ENCODE measurements around the gene FAAH2. TPM values are rescaled to one million over a fixed set of nuclear protein-coding genes. Genes with fewer than 3 reads are reported as not detected.

The FAAH2 gene
- total and polyA plus RNA-seq, 9 of the 15 experiments (the other 6 are each of a cell fraction or from before 2014, with no cell fraction given): 0.07 to 1.1 (median 0.47) TPM

DNA sequence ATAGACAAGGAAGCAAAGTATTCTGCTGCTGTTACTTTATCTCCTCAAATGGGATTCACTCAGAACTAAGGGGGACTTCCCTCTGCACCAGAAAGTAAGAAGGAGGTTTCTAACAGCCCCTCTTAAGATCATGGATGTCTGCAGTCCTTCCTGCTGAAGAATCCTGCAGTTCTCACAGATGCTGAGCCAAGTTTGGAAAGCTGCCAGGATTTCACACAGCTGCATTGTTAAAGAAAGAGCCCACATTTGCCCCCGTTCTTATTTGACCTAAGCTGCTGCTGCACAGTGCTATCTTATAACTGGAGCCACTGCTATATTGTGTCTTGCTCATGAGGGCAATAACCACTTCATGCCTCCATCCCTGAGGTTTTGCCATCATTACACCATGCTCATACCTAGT, 81.1 kb downstream of the FAAH2 start:
- DNase-seq (ENCODE audit: extremely low read depth in 1 of 4, low spot score in 3 of 4) (no peak), ATAC-seq (no peak), FAIRE-seq (no peak)
- Histone ChIP-seq H3K4me3 (no peak overlapping the region), H3K4me1 (replicated peaks in 1 of 2; ENCODE audit: control insufficient read depth in 2 of 2, insufficient read depth in 2 of 2, low read length in 2 of 2) (no peaks in the 10 kb centered on the region), H4K20me1 (replicated peaks; ENCODE audit: control insufficient read depth, insufficient read depth, low read length) (no peaks in the 10 kb centered on the region), H2AFZ (ENCODE audit: low read depth, low read length) (no peak overlapping the region), H3K79me2 (ENCODE audit: control insufficient read depth, insufficient read depth, low read length) (no peaks in the 10 kb centered on the region), H3K9me1 (ENCODE audit: control insufficient read depth, insufficient read depth, low read length) (no peaks in the 10 kb centered on the region), H3K4me2 (ENCODE audit: insufficient read depth, low read length) (no peak overlapping the region), H3K27ac (ENCODE audit: extremely low read depth, low read depth, low read length) (no peak overlapping the region), H3K27me3 (ENCODE audit: control insufficient read depth in 2 of 2, insufficient read depth in 2 of 2, low read length in 2 of 2) (no peaks in the 10 kb centered on the region), H3K9me3 (replicated peaks; ENCODE audit: control insufficient read depth, insufficient read depth, low read depth, low read length) (no peaks in the 10 kb centered on the region), H3K36me3 (ENCODE audit: control insufficient read depth, insufficient read depth, low read length) (no peaks in the 10 kb centered on the region), H3K9ac (ENCODE audit: insufficient read depth in 1 of 2, low read depth in 2 of 2, low read length in 2 of 2) (no peak overlapping the region)
- intact Hi-C loops (cut with micrococcal nuclease) (no loop called here), in situ Hi-C loops (cut with MboI) (no loop called here)
- 0% methylated on average over 1 of the region's 1 CpG for WGBS (ENCODE audit: insufficient coverage, low coverage, missing lambda C conversion rate)
- BruUV-seq (replicated peaks): no TSS peak
- POLR2A ChIA-PET: no interaction called here
- CTCF ChIA-PET (ENCODE audit: low intra/inter-chr PET ratio): no interaction called here
- no peak for TF ChIP-seq CUX1 (CRISPR knock-in tag; IDR thresholded peaks at IDR 0.05)
- TF ChIP-seq MTA1 (IDR thresholded peaks at IDR 0.05; ENCODE audit: borderline replicate concordance): no peak
- TF ChIP-seq WHSC1 (IDR thresholded peaks at IDR 0.05; ENCODE audit: low read length): no peak
- TF ChIP-seq SIN3A (IDR thresholded peaks at IDR 0.05; ENCODE audit: borderline replicate concordance in 2 of 2, control insufficient read depth in 1 of 2, low read depth in 2 of 2, low read length in 2 of 2): no peak
- TF ChIP-seq PTTG1 (tag; IDR thresholded peaks at IDR 0.05; ENCODE audit: low read depth): no peak
- no peak for TF ChIP-seq ZC3H11A (IDR thresholded peaks at IDR 0.05; ENCODE audit: low read depth, low read length)
- TF ChIP-seq RERE (CRISPR knock-in tag; IDR thresholded peaks at IDR 0.05; ENCODE audit: borderline replicate concordance): no peak
- TF ChIP-seq, protein P1, sequence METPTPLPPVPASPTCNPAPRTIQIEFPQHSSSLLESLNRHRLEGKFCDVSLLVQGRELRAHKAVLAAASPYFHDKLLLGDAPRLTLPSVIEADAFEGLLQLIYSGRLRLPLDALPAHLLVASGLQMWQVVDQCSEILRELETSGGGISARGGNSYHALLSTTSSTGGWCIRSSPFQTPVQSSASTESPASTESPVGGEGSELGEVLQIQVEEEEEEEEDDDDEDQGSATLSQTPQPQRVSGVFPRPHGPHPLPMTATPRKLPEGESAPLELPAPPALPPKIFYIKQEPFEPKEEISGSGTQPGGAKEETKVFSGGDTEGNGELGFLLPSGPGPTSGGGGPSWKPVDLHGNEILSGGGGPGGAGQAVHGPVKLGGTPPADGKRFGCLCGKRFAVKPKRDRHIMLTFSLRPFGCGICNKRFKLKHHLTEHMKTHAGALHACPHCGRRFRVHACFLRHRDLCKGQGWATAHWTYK (CRISPR knock-in tag; IDR thresholded peaks at IDR 0.05): no peak
- no peak for TF ChIP-seq PYGO2 (tag; IDR thresholded peaks at IDR 0.05)
- no peak for TF ChIP-seq RBBP5 (IDR thresholded peaks at IDR 0.05; ENCODE audit: borderline replicate concordance, insufficient read depth, low read length, poor library complexity, severe bottlenecking)

Data from K562 (cell line).